Measurements from ENCODE around the gene NAGPA. TPM values are rescaled to one million over a fixed set of nuclear protein-coding genes. Genes with fewer than 3 reads are reported as not detected.

The NAGPA gene
- total RNA-seq, 4 donors from 2014 or later: 14.9 to 29.7 (median 21.9) TPM

- DNase-seq (ENCODE audit: low spot score) (no peak), ATAC-seq (ENCODE audit: low FRiP score) (no peak)
Measured at GRCh38 chr16:4991754-4992153, 42.0 kb downstream of the NAGPA start.

GRCh38 chr16:4990415-4990814 is 43.3 kb downstream of the NAGPA start:
- ATAC-seq (ENCODE audit: low FRiP score): no peak
- no peak for DNase-seq (ENCODE audit: low spot score)
- no peak for TF ChIP-seq CTCF (IDR thresholded peaks at IDR 0.05)

More at GRCh38 chr16:4991754-4992153, 42.0 kb downstream of the NAGPA start:
- no peak for TF ChIP-seq CTCF (IDR thresholded peaks at IDR 0.05)

- DNase-seq (ENCODE audit: low spot score) (no peak), ATAC-seq (ENCODE audit: low FRiP score) (no peak)
- TF ChIP-seq CTCF (IDR thresholded peaks at IDR 0.05): no peak
Measured at GRCh38 chr16:4989391-4990006, 44.2 kb downstream of the NAGPA start.

GRCh38 chr16:4988647-4989046 is 45.1 kb downstream of the NAGPA start:
- TF ChIP-seq CTCF (IDR thresholded peaks at IDR 0.05): no peak
- no peak for ATAC-seq (ENCODE audit: low FRiP score)
- no peak for DNase-seq (ENCODE audit: low spot score)

- no peak for DNase-seq (ENCODE audit: low spot score)
- TF ChIP-seq CTCF (IDR thresholded peaks at IDR 0.05): no peak
- no peak for ATAC-seq (ENCODE audit: low FRiP score)
Measured at GRCh38 chr16:4987580-4988374, 46.0 kb downstream of the NAGPA start.

GRCh38 chr16:4987250-4987579 is 46.5 kb downstream of the NAGPA start:
- no peak for DNase-seq (ENCODE audit: low spot score)
- TF ChIP-seq CTCF (IDR thresholded peaks at IDR 0.05): no peak
- ATAC-seq (ENCODE audit: low FRiP score): no peak
